KMS-11 (cell line): ENCODE results near the gene NLGN2.

Source experiments
- H2AFZ ChIP-seq: fragments of 200-600 bp; sonication (generic); 2 replicates; pipeline ENCODE4 v1.6.1; 2016; ENCODE audit warnings: antibody characterized with exemption, mixed run types, low read depth
- H3K27ac ChIP-seq: fragments of 200-600 bp; sonication (generic); 2 replicates; pipeline ENCODE4 v1.6.1; 2016; ENCODE audit warnings: mild to moderate bottlenecking, mixed run types
- H3K27me3 ChIP-seq: fragments of 200-600 bp; sonication (generic); 2 replicates; pipeline ENCODE4 v1.6.1; 2017; ENCODE audit warnings: mild to moderate bottlenecking, low read depth, mixed run types, moderate library complexity; ENCODE audit not compliant: insufficient read depth
- H3K36me3 ChIP-seq: fragments of 200-600 bp; sonication (generic); 2 replicates; pipeline ENCODE4 v1.6.1; 2017; ENCODE audit warnings: mild to moderate bottlenecking, mixed run types; ENCODE audit not compliant: insufficient read depth
- H3K4me1 ChIP-seq: fragments of 200-600 bp; sonication (generic); 2 replicates; pipeline ENCODE4 v1.6.1; 2016; ENCODE audit warnings: mild to moderate bottlenecking, low read depth, mixed run types; ENCODE audit not compliant: poor library complexity, severe bottlenecking
- H3K4me2 ChIP-seq: fragments of 200-600 bp; sonication (generic); 2 replicates; pipeline ENCODE4 v1.7.0; 2016; ENCODE audit warnings: mild to moderate bottlenecking, mixed run types
- H3K4me3 ChIP-seq: fragments of 200-600 bp; sonication (generic); IDR thresholded peaks from 2 replicates; pipeline ENCODE4 v1.6.1; 2017; ENCODE audit warnings: low read depth, low read length, mixed read lengths; ENCODE audit not compliant: insufficient read depth
- H3K79me2 ChIP-seq: fragments of 200-600 bp; sonication (generic); 2 replicates; pipeline ENCODE4 v1.6.1; 2016; ENCODE audit warnings: low read depth, mixed run types; ENCODE audit not compliant: insufficient read depth
- H3K9ac ChIP-seq: fragments of 200-600 bp; sonication (generic); 2 replicates; pipeline ENCODE4 v1.6.1; 2016; ENCODE audit warnings: mild to moderate bottlenecking, mixed run types
- H4K20me1 ChIP-seq: fragments of 200-600 bp; sonication (generic); 2 replicates; pipeline ENCODE4 v1.6.1; 2016; ENCODE audit warnings: mild to moderate bottlenecking, mixed run types; ENCODE audit not compliant: insufficient read depth
- TF ChIP-seq, protein P1 (sequence below): fragments of 200-600 bp; sonication (generic); conservative IDR thresholded peaks from 2 replicates; pipeline ENCODE4 v1.6.1; 2017; ENCODE audit warnings: low read depth, mild to moderate bottlenecking, antibody characterized with exemption, low read length, moderate library complexity, mixed read lengths

The NLGN2 gene

GRCh38 chr17:7389924-7390910, 17.4 kb upstream of the NLGN2 start:
- Histone ChIP-seq H3K4me3 (no peak overlapping the region), H3K4me1 (no peaks in the 10 kb centered on the region), H2AFZ (no peak overlapping the region), H3K27ac (no peak overlapping the region), H3K36me3 (no peaks in the 10 kb centered on the region), H3K4me2 (no peak overlapping the region), H3K27me3 (no peaks in the 10 kb centered on the region), H3K79me2 (no peaks in the 10 kb centered on the region), H4K20me1 (no peaks in the 10 kb centered on the region), H3K9ac (no peak overlapping the region)
- TF ChIP-seq, protein P1, sequence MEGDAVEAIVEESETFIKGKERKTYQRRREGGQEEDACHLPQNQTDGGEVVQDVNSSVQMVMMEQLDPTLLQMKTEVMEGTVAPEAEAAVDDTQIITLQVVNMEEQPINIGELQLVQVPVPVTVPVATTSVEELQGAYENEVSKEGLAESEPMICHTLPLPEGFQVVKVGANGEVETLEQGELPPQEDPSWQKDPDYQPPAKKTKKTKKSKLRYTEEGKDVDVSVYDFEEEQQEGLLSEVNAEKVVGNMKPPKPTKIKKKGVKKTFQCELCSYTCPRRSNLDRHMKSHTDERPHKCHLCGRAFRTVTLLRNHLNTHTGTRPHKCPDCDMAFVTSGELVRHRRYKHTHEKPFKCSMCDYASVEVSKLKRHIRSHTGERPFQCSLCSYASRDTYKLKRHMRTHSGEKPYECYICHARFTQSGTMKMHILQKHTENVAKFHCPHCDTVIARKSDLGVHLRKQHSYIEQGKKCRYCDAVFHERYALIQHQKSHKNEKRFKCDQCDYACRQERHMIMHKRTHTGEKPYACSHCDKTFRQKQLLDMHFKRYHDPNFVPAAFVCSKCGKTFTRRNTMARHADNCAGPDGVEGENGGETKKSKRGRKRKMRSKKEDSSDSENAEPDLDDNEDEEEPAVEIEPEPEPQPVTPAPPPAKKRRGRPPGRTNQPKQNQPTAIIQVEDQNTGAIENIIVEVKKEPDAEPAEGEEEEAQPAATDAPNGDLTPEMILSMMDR, result no peak

GRCh38 chr17:7391307-7391706, 16.3 kb upstream of the NLGN2 start:
- TF ChIP-seq, protein P1, result no peak
- H2AFZ ChIP-seq, result no peak overlapping the region
- H3K4me3 ChIP-seq, result no peak overlapping the region
- no peak overlapping the region for H3K4me2 ChIP-seq
- no peak overlapping the region for H3K9ac ChIP-seq
- H3K27me3 ChIP-seq, result no peaks in the 10 kb centered on the region
- no peaks in the 10 kb centered on the region for H3K36me3 ChIP-seq
- H4K20me1 ChIP-seq, result no peaks in the 10 kb centered on the region
- no peaks in the 10 kb centered on the region for H3K4me1 ChIP-seq
- no peaks in the 10 kb centered on the region for H3K79me2 ChIP-seq
- H3K27ac ChIP-seq, result no peak overlapping the region

- no peak overlapping the region for H3K4me3 ChIP-seq
- H3K79me2 ChIP-seq, result no peaks in the 10 kb centered on the region
- H3K4me1 ChIP-seq, result no peaks in the 10 kb centered on the region
- peak overlapping the region; percentile 39; the same call in 1 of the 2 replicates for H3K4me2 ChIP-seq
- no peaks in the 10 kb centered on the region for H4K20me1 ChIP-seq
- H3K27me3 ChIP-seq, result no peaks in the 10 kb centered on the region
- no peaks in the 10 kb centered on the region for H3K36me3 ChIP-seq
- H3K27ac ChIP-seq, result no peak overlapping the region
- no peak overlapping the region for H2AFZ ChIP-seq
- TF ChIP-seq, protein P1, result no peak
- no peak overlapping the region for H3K9ac ChIP-seq
These were observed 14.7 kb upstream of the NLGN2 start for GRCh38 chr17:7392696-7393612.

DNA sequence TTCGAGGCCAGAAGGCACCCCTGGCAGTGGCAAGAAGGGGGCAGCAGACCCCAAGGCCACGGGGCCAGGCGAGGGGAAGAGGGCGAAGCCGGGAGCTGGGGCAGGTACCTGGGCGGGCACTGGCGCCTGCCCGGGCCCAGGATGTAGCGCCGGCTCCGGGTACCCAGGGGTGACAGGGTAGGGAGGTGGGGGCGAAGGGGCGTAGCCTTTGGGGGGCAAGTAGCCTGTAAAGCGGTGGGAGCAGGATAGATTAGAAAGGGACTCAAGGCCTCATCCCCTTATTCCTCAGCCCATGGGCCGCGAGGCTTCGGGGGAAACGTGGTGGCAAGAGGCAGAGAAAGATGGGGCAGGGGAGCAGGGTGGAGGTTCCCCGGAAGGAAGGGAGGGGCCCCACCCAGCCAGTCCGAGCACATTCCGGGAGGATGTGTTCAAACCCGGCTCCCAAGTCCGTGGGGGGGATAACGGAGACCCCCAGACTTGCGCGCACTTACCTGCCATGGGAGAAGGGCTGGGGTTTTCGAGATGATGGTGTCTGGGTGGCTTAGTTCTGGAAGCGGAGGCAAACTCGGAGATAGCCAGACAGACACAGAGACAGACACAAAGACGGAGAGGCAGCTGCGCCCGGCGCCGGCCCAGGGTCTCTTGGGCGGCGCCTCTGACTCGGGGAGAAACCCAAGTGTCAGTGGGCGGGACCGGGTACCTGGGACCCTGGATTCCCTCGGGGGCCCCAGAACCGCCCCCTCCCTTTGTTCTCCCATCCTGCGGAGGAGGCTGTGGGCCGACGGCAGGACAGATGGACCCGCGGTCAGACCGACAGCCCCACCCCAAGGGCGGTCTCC, 13.8 kb upstream of the NLGN2 start:
- no peaks in the 10 kb centered on the region for H3K79me2 ChIP-seq
- no peaks in the 10 kb centered on the region for H3K36me3 ChIP-seq
- TF ChIP-seq, protein P1, result no peak
- H3K4me3 ChIP-seq, result no peak overlapping the region
- no peaks in the 10 kb centered on the region for H3K27me3 ChIP-seq
- H3K4me1 ChIP-seq, result no peaks in the 10 kb centered on the region
- peak overlapping the region; percentile 42; the same call in 1 of the 2 replicates for H3K9ac ChIP-seq
- peak overlapping the region; percentile 39; the same call in 1 of the 2 replicates for H3K4me2 ChIP-seq
- no peak overlapping the region for H3K27ac ChIP-seq
- H4K20me1 ChIP-seq, result no peaks in the 10 kb centered on the region
- peak overlapping the region; percentile 26; the same call in 1 of the 2 replicates for H2AFZ ChIP-seq
